ACC112 (cell line): Measurements from ENCODE around the gene TNNC1.

Source experiments
- H2AFZ ChIP-seq: fragments of 200-600 bp; sonication (generic); one replicate; pipeline ENCODE4 v1.6.0; 2017; ENCODE audit warnings: antibody characterized with exemption, low read length; ENCODE audit not compliant: unreplicated experiment
- H3K27ac ChIP-seq: fragments of 200-600 bp; sonication (generic); 2 replicates; pipeline ENCODE4 v1.5.1; 2014; ENCODE audit warnings: low read depth, mild to moderate bottlenecking, antibody characterized with exemption, low read length, moderate library complexity
- H3K27me3 ChIP-seq: fragments of 200-600 bp; sonication (generic); 2 replicates; pipeline ENCODE4 v1.6.1; 2014; ENCODE audit warnings: mild to moderate bottlenecking, antibody characterized with exemption, low read length, moderate library complexity, mixed read lengths; ENCODE audit not compliant: insufficient read depth
- H3K36me3 ChIP-seq: fragments of 200-600 bp; sonication (generic); 2 replicates; pipeline ENCODE4 v1.6.1; 2016; ENCODE audit warnings: mild to moderate bottlenecking, antibody characterized with exemption, low read length, moderate library complexity, mixed read lengths; ENCODE audit not compliant: insufficient read depth
- H3K4me1 ChIP-seq: fragments of 200-600 bp; sonication (generic); one replicate; pipeline ENCODE4 v1.6.1; 2016; ENCODE audit warnings: low read length, mixed read lengths; ENCODE audit not compliant: insufficient read depth, unreplicated experiment, control insufficient read depth
- H3K4me3 ChIP-seq: fragments of 200-600 bp; sonication (generic); 2 replicates; pipeline ENCODE4 v1.5.1; 2014; ENCODE audit warnings: mild to moderate bottlenecking, low read depth, low read length
- H3K79me2 ChIP-seq: fragments of 200-600 bp; sonication (generic); one replicate; pipeline ENCODE4 v1.6.0; 2016; ENCODE audit warnings: low read length; ENCODE audit not compliant: control insufficient read depth, unreplicated experiment, insufficient read depth

Gene TNNC1

DNA sequence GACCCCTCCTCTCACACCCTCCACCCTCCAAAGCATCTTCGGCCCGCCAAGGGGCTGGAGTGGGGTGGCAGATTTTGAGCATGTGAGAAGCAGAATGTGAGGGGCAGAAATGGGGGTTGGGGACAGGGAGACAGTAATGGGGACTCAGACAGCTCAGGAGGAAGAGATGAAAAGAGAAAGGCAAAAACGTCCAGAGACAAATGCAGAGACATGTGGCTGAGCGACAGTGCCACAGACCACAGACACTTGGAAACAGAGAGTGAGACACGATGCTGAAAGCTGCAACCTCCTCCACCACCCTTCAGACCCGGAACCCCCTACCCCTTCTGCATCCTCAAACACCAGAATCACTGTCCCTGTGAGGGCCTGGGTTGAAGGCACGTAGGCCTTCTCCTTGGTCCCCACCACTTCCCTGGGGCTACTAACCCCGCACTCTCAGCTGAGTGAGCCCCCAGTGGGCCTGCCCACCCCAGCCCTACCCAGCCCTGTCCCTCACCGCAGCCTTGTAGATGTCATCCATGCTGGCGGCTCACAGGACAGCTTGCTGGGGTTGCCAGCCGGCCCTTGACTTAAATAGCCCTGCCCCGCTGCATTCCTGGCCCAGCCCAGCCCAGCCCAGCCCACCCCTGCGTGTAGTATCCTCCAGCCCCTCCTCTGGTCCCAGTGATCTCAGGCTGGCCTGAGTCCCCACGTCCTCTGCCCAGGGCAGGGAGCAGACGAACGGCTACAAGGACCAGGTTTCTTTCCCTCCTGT, at the start of gene TNNC1:
Gene TNNC1, minus strand, starts transcription at position 546 of the 754 bp plus-strand sequence. Its CDS starts 26 bp downstream, at position 520.
- peaks cover 4% of the 10 kb centered on the region; the same call in 1 of the 2 replicates for H3K36me3 ChIP-seq
- no peak within 1 kb of the TSS for H2AFZ ChIP-seq
- peaks cover 25% of the 10 kb centered on the region for H3K79me2 ChIP-seq
- no peak within 1 kb of the TSS for H3K27ac ChIP-seq
- H3K27me3 ChIP-seq, result no peaks in the 10 kb centered on the region
- H3K4me1 ChIP-seq, result peaks cover 9% of the 10 kb centered on the region
- peak within 1 kb of the TSS; percentile 97 for H3K4me3 ChIP-seq

DNA sequence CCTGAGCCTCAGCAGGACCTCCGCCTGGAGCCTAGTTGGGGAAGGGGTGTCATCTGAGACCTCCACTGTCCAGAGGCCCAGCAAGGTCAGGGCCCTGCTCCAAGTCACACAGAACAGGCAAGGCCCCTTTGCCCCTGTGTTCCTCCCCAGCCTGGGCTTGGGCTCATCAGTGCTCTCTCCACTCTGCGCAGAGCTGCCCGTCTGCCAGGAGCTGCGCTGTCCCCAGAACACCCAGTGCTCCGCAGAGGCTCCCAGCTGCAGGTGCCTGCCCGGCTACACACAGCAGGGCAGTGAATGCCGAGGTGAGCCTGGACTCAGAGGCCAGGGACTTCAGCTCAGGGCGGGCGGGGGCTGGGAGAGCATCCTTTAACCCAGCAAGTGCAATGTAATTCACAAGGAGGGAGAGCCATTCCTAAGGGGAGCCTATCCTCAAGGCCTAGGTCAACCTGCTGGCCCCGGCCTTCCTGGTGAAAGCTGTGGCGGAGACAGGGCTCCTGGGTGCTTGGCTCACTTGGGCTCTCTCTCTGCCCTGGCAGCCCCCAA, 49.0 kb upstream of the TNNC1 start:
- H3K27ac ChIP-seq, result no peak overlapping the region
- H3K36me3 ChIP-seq, result no peaks in the 10 kb centered on the region
- H3K4me1 ChIP-seq, result peaks cover 16% of the 10 kb centered on the region
- H3K4me3 ChIP-seq, result no peak overlapping the region
- no peaks in the 10 kb centered on the region for H3K27me3 ChIP-seq
- H3K79me2 ChIP-seq, result no peaks in the 10 kb centered on the region
- no peak overlapping the region for H2AFZ ChIP-seq

DNA sequence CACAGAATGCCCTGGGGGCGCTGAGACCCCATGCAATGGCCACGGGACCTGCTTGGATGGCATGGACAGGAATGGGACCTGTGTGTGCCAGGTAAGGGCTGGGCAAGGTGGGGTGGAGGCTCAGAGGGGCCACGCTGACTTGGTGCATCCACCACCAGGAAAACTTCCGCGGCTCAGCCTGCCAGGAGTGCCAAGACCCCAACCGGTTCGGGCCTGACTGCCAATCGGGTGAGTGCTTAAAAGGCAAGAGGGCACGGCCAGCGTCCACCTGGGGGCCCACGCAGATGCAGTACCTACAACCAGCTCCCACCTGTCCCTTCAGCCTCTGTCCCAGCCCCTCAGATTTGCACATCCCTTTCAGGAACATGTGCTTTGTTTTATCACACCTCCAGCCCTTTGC, 48.2 kb upstream of the TNNC1 start:
- Histone ChIP-seq H3K27ac (no peak overlapping the region), H3K4me1 (peaks cover 10% of the 10 kb centered on the region), H3K36me3 (no peaks in the 10 kb centered on the region), H3K79me2 (no peaks in the 10 kb centered on the region), H3K27me3 (no peaks in the 10 kb centered on the region), H3K4me3 (no peak overlapping the region), H2AFZ (no peak overlapping the region)

DNA sequence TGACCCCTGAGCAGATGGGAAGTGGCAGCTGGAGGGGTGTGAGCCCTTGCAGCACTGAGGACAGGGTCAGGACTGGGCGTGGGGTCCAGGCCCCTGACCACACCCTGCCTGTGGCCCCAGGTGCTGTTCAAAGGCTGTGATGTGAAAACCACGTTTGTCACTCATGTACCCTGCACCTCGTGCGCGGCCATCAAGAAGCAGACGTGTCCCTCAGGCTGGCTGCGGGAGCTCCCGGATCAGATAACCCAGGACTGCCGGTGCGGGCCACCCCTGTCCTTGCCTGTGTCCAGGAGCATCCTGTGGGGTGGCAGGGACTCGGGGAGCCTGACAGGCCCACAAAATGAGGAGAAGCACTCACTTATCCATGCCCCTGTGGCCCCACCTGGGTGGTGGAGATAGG, 47.2 kb upstream of the TNNC1 start:
- Histone ChIP-seq H3K27me3 (no peaks in the 10 kb centered on the region), H3K4me3 (no peak overlapping the region), H3K36me3 (no peaks in the 10 kb centered on the region), H3K79me2 (no peaks in the 10 kb centered on the region), H3K27ac (no peak overlapping the region), H3K4me1 (peaks cover 11% of the 10 kb centered on the region), H2AFZ (no peak overlapping the region)

DNA sequence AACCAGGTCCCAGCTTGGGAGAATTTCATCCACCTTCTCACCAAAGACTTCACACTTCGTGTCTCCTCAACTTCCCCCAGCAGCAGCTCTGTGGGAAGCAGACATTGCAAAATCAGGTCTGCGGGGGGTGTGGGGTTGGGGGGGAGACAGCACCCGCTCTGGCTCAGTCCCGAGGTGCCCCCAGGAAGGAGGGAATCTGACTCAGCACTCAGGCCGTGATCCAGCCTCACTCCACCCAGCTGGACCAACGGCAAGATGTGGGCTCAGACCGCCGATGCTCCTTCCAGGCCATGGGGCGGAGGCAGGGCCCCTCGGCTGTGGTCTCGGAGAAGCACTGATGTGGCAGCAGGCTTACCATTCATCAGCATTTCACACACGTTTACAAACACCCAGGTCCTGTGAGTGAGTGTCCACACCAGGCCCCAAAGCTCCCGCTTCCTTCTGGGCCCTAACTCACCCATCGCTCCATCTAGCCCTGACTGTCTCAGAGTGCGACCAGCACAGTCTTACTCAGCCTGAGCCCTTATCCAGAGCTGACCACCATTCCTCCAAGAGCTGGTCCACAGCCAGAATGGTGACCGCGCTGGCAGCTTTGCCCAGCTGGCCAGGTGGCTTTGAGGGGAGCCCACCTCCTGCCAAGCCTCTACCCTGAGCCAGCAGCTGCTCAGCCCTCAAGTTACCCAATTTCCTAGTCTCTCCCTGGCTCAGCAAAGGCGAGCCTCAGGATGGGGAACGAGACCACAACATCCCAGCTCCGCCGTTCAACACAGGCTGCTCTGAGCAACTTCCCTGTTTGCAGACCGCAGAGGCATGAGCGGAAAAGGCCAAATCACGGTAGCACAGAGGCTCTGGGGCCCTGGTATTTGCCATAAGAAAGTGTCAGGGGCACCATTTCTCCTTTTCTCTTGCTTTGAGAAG, 44.6 kb upstream of the TNNC1 start:
- Histone ChIP-seq H3K27ac (no peak overlapping the region), H3K4me1 (peaks cover 19% of the 10 kb centered on the region), H3K79me2 (no peaks in the 10 kb centered on the region), H2AFZ (no peak overlapping the region), H3K4me3 (no peak overlapping the region), H3K27me3 (no peaks in the 10 kb centered on the region), H3K36me3 (no peaks in the 10 kb centered on the region)

DNA sequence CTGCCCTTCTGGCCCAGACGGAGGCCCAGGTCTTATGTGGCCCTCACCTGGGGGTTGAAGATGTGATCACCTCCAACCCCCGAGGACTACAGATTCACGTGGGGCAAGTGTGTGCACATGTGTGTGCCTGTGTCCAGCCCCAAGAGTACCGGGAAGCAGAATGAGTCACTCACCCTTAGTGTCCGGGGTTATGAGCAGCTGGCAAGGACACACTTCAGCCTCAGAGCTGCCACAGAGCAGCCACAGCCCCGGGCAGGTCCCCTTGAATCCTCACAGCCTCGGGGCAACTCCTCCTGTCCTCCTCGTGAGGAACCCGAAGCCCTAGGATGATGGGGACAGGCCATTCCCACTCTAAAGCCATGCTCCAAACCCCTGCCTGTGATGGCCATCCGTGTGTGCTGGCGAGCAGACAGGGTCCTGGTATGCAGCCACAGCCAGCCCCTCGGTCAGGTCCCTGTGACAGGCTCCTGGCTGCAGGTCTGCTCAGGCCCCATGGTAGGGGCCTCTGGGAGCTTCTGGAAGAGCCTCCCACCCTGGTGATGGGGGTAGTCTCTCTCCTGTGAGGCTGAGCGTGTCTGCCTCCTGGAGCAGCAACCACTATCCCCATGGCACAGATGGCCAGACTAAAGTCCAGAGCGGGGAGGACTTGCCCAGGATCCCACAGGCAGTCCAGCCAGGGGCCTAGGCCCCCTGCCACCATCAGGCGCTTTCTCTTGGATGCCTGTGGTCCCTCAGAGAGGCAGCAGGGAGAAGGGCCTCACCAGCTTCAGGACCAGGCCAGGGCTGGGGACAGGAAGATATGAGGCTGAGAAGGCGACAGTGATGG, 42.1 kb upstream of the TNNC1 start:
- H3K27ac ChIP-seq, result no peak overlapping the region
- H3K36me3 ChIP-seq, result peaks cover 3% of the 10 kb centered on the region; the same call in 1 of the 2 replicates
- H2AFZ ChIP-seq, result no peak overlapping the region
- H3K79me2 ChIP-seq, result no peaks in the 10 kb centered on the region
- peaks cover 19% of the 10 kb centered on the region for H3K4me1 ChIP-seq
- no peaks in the 10 kb centered on the region for H3K27me3 ChIP-seq
- no peak overlapping the region for H3K4me3 ChIP-seq

DNA sequence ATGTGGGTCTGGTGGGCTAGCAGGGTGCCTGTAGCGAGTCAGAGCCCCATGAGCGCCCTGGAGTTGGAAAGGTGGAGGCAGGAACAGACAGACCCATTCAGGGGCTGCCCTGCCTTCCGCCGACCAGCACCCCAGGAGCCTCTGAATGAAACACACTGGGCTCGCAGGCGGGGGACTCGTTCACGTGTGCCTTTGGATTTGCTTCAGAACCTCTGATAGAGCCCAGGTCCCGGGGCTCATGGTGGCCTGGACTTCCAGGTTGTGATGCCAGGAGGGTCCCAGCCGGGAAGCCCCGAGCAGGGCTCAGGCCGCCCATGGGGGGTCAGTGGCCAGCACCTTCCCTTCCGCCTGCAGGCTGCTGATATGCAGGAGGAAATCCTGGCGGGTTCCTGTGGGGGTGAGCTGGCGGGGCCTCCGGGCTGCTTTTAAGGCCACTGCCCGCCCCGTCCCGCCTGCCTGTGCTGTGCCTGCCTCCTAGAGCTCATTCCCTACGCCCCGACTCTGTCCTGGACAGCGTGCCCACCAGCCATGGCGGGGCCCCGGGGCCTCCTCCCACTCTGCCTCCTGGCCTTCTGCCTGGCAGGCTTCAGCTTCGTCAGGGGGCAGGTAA, 41.1 kb upstream of the TNNC1 start, which contains the start of gene STAB1:
Gene STAB1, plus strand, starts transcription at position 453 of the 610 bp plus-strand sequence. Its CDS starts 76 bp downstream, at position 529.
- H3K79me2 ChIP-seq, result no peaks in the 10 kb centered on the region
- no peak within 1 kb of the TSS for H3K4me3 ChIP-seq
- peaks cover 19% of the 10 kb centered on the region for H3K4me1 ChIP-seq
- no peak within 1 kb of the TSS for H2AFZ ChIP-seq
- H3K27ac ChIP-seq, result no peak within 1 kb of the TSS
- H3K27me3 ChIP-seq, result no peaks in the 10 kb centered on the region
- peaks cover 3% of the 10 kb centered on the region; the same call in 1 of the 2 replicates for H3K36me3 ChIP-seq

- Histone ChIP-seq H3K27me3 (no peaks in the 10 kb centered on the region), H3K4me1 (peaks cover 19% of the 10 kb centered on the region), H2AFZ (no peak overlapping the region), H3K4me3 (no peak overlapping the region), H3K36me3 (peaks cover 3% of the 10 kb centered on the region; the same call in 1 of the 2 replicates), H3K27ac (no peak overlapping the region), H3K79me2 (no peaks in the 10 kb centered on the region)
Observed at GRCh38 chr3:52494445-52494844, 40.6 kb upstream of the TNNC1 start.

- no peak overlapping the region for H3K27ac ChIP-seq
- H3K4me1 ChIP-seq, result peaks cover 17% of the 10 kb centered on the region
- no peak overlapping the region for H2AFZ ChIP-seq
- no peaks in the 10 kb centered on the region for H3K27me3 ChIP-seq
- H3K4me3 ChIP-seq, result no peak overlapping the region
- H3K79me2 ChIP-seq, result no peaks in the 10 kb centered on the region
- peaks cover 3% of the 10 kb centered on the region; the same call in 1 of the 2 replicates for H3K36me3 ChIP-seq
Observed at GRCh38 chr3:52493232-52494017, 39.6 kb upstream of the TNNC1 start.
